Body of pancreas (tissue), 4 donors: ENCODE data around the gene TRPM3. TPM values are rescaled to one million over a fixed set of nuclear protein-coding genes. Genes with fewer than 3 reads are reported as not detected.

Experiments
- ATAC-seq: fragments of 150-250 bp; one replicate; pipeline ENCODE4 v1.9.1; 2016
- DNase-seq, 4 donors: peaks; one replicate each; pipeline ENCODE4 v3.0.0-alpha.2; 2019
- H3K27ac ChIP-seq, 4 donors: fragments of 200-600 bp; sonication (generic); 1 replicate in 3 of 4; 2 replicates in 1 of 4; pipeline versions ENCODE4 v1.5.1 to v1.6.1; 2016 to 2019; ENCODE audit warnings: mild to moderate bottlenecking in 1 of 4, mixed read lengths in 1 of 4, moderate library complexity in 1 of 4
- H3K27me3 ChIP-seq, 2 donors: fragments of 200-600 bp; sonication (generic); one replicate each; pipeline ENCODE4 v1.6.0; 2016; ENCODE audit warnings: mild to moderate bottlenecking in 1 of 2
- H3K36me3 ChIP-seq, 2 donors: fragments of 200-600 bp; sonication (generic); replicated peaks in 1 of 2; 2 replicates each; pipeline ENCODE4 v1.5.1; 2016; ENCODE audit warnings: low read depth in 2 of 2; ENCODE audit not compliant: insufficient read depth in 1 of 2
- H3K4me1 ChIP-seq: fragments of 200-600 bp; sonication (generic); one replicate; pipeline ENCODE4 v1.6.0; 2016
- H3K4me3 ChIP-seq, 2 donors: fragments of 200-600 bp; sonication (generic); 1 replicate in 1 of 2; 2 replicates in 1 of 2; pipeline ENCODE4 v1.5.1; 2016 to 2019
- H3K9me3 ChIP-seq, 3 donors: fragments of 200-600 bp; sonication (generic); 1 replicate in 2 of 3; 2 replicates in 1 of 3; pipeline ENCODE4 v1.5.1; 2016
- POLR2A ChIP-seq, 3 donors: fragments of 450-650 bp; IDR thresholded peaks; one replicate each; pipeline ENCODE4 v1.6.1; 2016; ENCODE audit warnings: antibody characterized with exemption in 3 of 3, mild to moderate bottlenecking in 2 of 3
- WGBS, 2 donors: methylation state at CpG; one replicate each; pipeline ENCODE4 v1.1.5; 2017; 5-methylcytosine and 5-hydroxymethylcytosine counted together
- intact Hi-C: fragments of 100-400 bp; cut with DNase I; formaldehyde crosslinking; loops from one replicate; pipeline ENCODE4 v1.15.1; 2023
- total RNA-seq, 2 donors: library from RNA; depleted of rRNA; stranded (reverse); fragments of >200 nt; gene quantifications; one replicate each; pipeline ENCODE4 v1.1.0, GENCODE V29; 2016
- TF ChIP-seq, protein P1 (sequence below), 7 experiments: fragments of 450-650 bp in 4 of 7; fragments of 200-600 bp in 3 of 7; sonication (generic) in 3 of 7; IDR thresholded peaks; one replicate each; pipeline ENCODE4 v1.5.1; 2016 to 2019; ENCODE audit warnings: antibody characterized with exemption in 7 of 7

TRPM3 gene
- total RNA-seq, 2 donors from 2014 or later, result 0.78 to 1.3 TPM

- Histone ChIP-seq H3K27me3 (no peaks in the 10 kb centered on the region), H3K27ac (no peak overlapping the region), H3K36me3 (no peaks in the 10 kb centered on the region), H3K4me1 (no peaks in the 10 kb centered on the region), H3K9me3 (no peaks in the 10 kb centered on the region), H3K4me3 (no peak overlapping the region)
- no peak for ATAC-seq
- no peak for TF ChIP-seq POLR2A (IDR thresholded peaks at IDR 0.05)
- TF ChIP-seq, protein P1, sequence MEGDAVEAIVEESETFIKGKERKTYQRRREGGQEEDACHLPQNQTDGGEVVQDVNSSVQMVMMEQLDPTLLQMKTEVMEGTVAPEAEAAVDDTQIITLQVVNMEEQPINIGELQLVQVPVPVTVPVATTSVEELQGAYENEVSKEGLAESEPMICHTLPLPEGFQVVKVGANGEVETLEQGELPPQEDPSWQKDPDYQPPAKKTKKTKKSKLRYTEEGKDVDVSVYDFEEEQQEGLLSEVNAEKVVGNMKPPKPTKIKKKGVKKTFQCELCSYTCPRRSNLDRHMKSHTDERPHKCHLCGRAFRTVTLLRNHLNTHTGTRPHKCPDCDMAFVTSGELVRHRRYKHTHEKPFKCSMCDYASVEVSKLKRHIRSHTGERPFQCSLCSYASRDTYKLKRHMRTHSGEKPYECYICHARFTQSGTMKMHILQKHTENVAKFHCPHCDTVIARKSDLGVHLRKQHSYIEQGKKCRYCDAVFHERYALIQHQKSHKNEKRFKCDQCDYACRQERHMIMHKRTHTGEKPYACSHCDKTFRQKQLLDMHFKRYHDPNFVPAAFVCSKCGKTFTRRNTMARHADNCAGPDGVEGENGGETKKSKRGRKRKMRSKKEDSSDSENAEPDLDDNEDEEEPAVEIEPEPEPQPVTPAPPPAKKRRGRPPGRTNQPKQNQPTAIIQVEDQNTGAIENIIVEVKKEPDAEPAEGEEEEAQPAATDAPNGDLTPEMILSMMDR (IDR thresholded peaks at IDR 0.05), result no peak
- DNase-seq, result no peak
- intact Hi-C loops, result no loop called here
- WGBS, 2 donors, result 64 to 72% methylated on average over 5 of the region's 5 CpGs
These were observed 347.8 kb downstream of the TRPM3 start for GRCh38 chr9:70773579-70773978.

GRCh38 chr9:70772601-70773000 is 348.8 kb downstream of the TRPM3 start:
- Histone ChIP-seq H3K27me3 (no peaks in the 10 kb centered on the region), H3K9me3 (no peaks in the 10 kb centered on the region), H3K4me3 (no peak overlapping the region), H3K4me1 (no peaks in the 10 kb centered on the region), H3K36me3 (no peaks in the 10 kb centered on the region), H3K27ac (no peak overlapping the region)
- intact Hi-C loops, result no loop called here
- ATAC-seq (no peak), DNase-seq (no peak)
- WGBS, 2 donors, result 56 to 62% methylated on average over 3 of the region's 3 CpGs
- TF ChIP-seq, protein P1 (IDR thresholded peaks at IDR 0.05), result no peak
- TF ChIP-seq POLR2A (IDR thresholded peaks at IDR 0.05), result no peak

DNA sequence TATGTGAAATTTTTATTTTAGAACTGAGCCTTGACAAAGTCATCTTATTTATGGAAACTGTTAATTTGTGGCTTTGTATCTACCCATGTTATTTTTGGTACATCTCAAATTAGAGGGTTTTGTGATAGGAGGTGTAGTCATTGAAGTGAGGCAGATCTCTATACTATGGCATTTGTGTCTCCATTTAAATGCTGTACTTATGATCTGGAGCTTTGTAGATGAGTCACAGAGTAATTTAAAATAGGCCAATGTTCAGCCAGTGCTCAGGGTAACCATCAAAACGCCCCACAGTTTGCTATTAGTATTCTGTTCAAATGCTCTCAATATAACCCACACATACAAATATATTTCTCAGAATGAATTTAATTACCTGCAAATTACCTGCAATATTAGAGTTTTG is 355.5 kb downstream of the TRPM3 start:
- H3K4me1 ChIP-seq, result no peaks in the 10 kb centered on the region
- ATAC-seq (no peak), DNase-seq (no peak)
- no peaks in the 10 kb centered on the region for H3K9me3 ChIP-seq
- intact Hi-C loops, result no loop called here
- H3K27me3 ChIP-seq, result no peaks in the 10 kb centered on the region
- H3K27ac ChIP-seq, result no peak overlapping the region
- no peak overlapping the region for H3K4me3 ChIP-seq
- TF ChIP-seq POLR2A (IDR thresholded peaks at IDR 0.05), result no peak
- TF ChIP-seq, protein P1 (IDR thresholded peaks at IDR 0.05), result no peak
- H3K36me3 ChIP-seq, result no peaks in the 10 kb centered on the region
- 38 to 41% methylated on average over 1 of the region's 1 CpG for WGBS, 2 donors

GRCh38 chr9:70761139-70761670 is 360.2 kb downstream of the TRPM3 start:
- H3K4me3 ChIP-seq, result no peak overlapping the region
- 20 to 31% methylated on average over 8 of the region's 8 CpGs for WGBS, 2 donors
- intact Hi-C loops, result no loop called here
- H3K27me3 ChIP-seq, result no peaks in the 10 kb centered on the region
- H3K36me3 ChIP-seq, result no peaks in the 10 kb centered on the region
- DNase-seq (no peak), ATAC-seq (no peak)
- no peaks in the 10 kb centered on the region for H3K4me1 ChIP-seq
- TF ChIP-seq POLR2A (IDR thresholded peaks at IDR 0.05), result no peak
- TF ChIP-seq, protein P1 (IDR thresholded peaks at IDR 0.05), result no peak
- no peaks in the 10 kb centered on the region for H3K9me3 ChIP-seq
- no peak overlapping the region for H3K27ac ChIP-seq

DNA sequence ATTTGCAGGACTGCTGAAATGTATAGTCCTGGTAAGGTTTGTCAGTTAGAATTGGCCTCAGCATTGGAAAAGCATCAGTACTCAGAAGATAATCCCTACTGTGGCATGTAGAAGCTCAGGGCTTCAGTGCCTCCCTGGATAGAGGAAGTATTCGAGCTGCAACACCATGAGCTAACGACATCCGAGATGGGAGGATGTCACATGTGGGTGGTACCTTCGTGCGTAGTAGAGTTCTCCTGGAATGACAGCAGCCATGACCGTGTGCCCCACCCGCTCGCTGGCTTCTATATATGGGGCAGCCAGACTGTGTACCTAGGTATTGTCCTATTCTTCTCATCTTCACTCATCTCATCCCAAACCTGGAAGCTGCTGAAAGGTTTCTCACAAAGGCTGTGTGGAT is 361.2 kb downstream of the TRPM3 start:
- DNase-seq, result no peak
- ATAC-seq, result no peak
- Histone ChIP-seq H3K27ac (no peak overlapping the region), H3K4me1 (no peaks in the 10 kb centered on the region), H3K4me3 (no peak overlapping the region), H3K27me3 (no peaks in the 10 kb centered on the region), H3K9me3 (no peaks in the 10 kb centered on the region), H3K36me3 (no peaks in the 10 kb centered on the region)
- no peak for TF ChIP-seq POLR2A (IDR thresholded peaks at IDR 0.05)
- 64 to 85% methylated on average over 8 of the region's 8 CpGs for WGBS, 2 donors
- intact Hi-C loops, result no loop called here
